HG03442 (cell line): ENCODE measurements around the gene ESPL1.

Experiments
- ATAC-seq: cut with Tn5 transposase; IDR thresholded peaks from one replicate; pipeline ENCODE4 v1.9.1; 2021; ENCODE audit warnings: mild to moderate bottlenecking, moderate library complexity; ENCODE audit not compliant: unreplicated experiment

ESPL1 gene

DNA sequence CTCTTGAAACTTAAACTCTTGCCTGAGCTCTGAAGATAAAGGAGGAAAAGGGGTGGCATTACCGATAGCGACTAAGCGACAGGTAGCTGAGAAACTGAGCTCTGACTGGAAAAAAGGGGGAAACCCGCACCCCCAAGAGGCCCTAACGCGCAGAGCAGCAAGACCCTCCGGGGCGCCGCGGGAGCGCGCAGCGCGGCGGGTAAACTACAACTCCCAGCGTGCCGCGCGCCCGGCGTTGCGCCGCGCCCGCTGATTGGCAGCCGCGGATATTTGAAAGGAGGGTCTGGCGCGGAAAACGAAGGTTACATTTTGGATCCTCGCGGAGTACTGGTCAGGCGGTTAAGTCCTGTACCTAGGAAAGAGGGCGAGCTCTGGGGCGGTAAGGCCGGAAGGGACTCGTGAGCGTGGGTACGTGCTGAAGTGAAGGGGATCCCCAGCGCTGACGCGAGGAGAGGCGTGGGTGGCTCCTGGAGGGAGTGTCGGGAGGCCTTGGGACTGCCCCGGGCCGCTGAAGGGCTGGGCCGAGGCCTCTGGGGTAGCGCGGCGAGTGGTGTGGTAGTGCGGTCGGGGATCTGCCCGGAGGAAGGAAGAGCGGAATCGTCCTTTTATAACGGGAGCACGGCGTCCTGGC lies at the start of gene ESPL1:
Gene ESPL1 (plus strand): TSS at position 301 of the 631 bp plus-strand sequence. CDS start 468 bp downstream, outside the sequence.
- peak; percentile 81 for ATAC-seq

DNA sequence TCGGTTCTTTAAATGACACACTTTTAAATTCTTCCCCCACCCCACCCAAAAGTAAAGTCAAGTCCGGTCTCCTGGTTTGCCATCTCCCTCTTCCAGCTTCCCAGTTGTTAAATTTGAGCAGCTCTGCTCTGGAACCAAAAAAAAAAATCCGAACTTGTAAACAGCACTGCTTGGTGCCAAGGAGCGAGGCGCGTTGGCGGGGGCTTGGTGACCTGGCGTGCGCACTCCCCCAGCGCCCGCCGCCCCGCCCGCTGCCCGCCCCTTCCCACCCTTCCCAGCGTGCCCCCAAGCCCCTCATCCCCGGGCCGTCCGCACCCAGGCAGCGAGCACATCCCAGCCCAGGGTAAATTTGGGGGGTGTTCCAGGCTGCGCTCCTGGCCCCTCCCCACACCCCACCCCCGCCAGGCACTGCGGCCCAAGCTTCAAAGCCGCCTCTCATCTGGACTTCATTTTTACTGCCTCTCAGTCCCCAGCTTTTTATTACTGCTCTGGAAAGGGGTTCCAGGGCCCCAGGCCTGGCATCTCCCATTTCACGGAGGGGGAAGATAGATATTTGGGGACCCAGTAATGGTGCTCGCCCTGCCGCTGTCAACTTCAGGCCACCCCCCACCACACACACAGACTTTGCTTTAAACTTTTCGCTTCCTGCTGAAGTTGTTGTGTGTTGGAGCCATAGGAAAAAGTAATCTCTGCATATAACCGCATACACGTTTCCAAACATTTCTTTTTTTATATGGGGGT lies 49.4 kb upstream of the ESPL1 start:
- no peak for ATAC-seq

GRCh38 chr12:53219292-53219955 lies 48.7 kb upstream of the ESPL1 start:
- peak; percentile 16 for ATAC-seq

- peak; percentile 25 for ATAC-seq
Observed at GRCh38 chr12:53219956-53220693, 48.0 kb upstream of the ESPL1 start.

GRCh38 chr12:53220694-53221202 lies 47.4 kb upstream of the ESPL1 start:
- peak; percentile 41 for ATAC-seq

DNA sequence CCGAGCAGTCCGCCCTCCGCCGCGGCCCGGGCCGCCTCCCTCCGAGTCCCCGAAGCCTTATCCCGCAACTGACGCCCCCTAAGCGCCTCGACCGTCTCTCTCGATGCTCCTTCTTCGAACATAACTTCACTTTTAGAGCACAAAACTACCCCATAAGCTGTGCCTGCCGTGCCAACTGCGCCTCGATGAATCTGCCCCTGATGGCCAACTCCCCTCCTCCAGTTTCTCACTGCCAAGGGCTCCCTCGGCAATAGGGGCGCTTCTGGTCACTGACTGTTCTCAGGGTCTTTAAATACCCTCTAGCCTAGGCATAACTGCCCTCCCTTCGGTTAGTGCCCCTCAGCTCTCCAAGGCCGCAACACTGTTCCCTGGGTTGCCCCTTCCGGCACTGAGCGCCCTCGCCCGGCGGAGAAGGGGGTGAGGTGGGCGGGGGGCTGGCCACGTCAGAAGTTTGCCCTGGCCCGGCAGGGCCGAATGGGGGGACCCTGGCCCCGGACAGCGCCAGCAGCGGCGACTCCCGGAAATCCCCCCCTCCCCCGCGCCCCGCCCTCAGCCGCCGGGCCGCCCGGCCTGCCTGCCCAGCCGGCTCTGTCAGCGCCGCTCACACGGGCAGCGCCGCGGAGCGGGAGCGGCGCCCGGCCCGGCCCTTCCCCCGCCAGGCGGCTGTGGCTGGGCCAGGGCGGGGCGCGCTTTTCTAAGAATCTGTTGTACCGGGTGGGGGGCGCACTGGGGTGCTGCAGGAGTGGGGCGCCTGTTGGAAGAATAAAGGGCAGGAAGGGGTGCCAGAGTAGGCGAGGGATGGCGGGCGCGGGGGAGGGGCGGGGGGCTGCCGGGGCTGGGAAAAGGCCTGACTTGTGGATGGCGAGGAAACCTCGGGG lies 46.7 kb upstream of the ESPL1 start:
- ATAC-seq, result peak; percentile 18

GRCh38 chr12:53222170-53222721 lies 45.9 kb upstream of the ESPL1 start:
- no peak for ATAC-seq

DNA sequence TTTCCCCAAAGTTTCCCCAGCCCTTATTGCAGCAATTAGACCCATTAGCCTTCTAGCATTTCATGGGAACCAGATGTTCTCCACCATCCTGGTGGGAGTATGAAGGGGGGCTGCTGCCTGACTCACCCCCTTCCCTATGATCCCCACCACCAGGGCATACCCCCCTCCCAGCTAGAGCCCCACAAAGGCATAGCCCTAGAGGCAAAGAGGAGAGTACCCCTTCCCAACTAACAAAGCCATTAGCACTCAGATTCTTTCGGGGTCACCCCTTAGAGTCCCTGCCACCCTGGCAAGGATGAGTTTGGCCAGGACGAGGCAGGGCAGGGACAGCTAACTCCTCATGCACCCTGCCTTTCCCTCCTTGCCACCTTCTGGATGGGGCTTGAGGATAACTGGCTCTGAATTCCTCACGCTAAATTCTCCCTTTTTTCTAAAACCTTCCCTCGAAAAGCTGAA lies 45.3 kb upstream of the ESPL1 start:
- no peak for ATAC-seq

DNA sequence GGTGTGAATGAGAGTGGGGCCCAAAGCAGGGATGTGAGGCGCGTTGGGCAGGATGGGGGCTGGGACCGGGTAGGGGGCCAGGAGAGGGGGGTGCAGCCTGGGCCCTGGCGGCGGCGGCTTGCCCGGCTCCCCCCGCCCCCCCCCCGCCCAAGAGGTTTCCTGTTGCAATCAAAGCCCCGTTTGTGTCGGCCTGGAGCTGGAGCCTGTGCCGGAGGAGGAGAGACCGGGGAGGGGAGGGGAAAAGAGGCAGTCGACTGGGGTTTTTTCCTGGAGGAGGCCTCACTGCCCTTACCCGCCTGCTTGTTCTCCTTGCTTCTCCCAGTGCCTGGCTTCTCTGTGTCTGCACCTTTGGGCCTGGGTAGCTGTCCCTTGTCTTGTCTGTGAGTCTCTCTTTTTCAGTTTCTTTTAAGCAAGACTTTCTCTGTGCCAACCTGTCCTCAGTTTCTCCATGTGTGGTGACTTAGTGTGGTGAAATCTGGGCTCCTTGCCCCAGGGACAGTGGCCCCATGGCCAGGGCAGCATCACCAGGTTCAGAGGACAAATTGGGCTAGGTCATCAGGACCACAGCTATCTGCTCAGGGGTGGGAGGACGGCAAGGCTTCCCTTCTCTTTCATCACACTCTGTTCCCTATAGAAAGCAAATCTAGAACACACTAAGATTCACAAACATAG lies 44.6 kb upstream of the ESPL1 start:
- ATAC-seq, result no peak

DNA sequence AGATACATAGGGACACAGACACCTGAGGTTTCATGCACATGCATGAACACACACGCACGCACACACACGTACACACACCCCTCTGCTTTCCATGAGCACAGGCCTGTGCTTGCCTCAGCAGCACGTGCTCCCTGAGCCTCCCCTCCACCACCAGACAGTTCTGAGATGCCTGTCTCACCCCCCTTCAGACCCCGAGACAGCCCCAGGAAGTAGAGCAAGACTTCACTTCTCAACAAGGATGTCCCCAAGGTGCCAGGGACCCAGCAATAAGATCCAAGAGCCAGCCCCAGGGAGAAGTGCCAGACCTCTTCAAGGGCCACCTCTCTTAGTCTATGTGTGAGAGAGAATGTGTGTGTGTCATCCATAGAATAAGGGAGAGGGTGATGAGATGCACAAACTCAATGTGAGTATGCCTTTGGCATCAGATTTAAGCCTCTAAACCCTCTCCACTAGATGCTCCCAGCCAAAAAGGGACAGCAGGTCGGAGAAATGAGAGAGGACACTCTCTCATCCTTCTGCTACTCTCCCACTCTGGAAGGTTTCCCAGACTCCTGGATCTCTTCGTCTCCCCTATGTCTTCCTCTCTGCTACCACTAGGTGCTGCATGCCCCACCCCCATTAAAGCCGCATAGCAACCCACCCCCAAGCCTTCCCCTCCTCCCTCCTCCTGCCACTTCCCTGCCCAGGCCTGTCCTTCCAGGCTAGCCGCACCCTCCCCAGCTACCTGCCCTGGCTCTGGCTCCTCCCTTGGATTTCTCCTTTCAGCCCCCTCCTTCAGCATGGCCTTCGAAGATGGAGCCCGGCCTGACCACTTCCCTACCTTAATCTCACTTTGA lies 43.8 kb upstream of the ESPL1 start:
- ATAC-seq, result no peak

DNA sequence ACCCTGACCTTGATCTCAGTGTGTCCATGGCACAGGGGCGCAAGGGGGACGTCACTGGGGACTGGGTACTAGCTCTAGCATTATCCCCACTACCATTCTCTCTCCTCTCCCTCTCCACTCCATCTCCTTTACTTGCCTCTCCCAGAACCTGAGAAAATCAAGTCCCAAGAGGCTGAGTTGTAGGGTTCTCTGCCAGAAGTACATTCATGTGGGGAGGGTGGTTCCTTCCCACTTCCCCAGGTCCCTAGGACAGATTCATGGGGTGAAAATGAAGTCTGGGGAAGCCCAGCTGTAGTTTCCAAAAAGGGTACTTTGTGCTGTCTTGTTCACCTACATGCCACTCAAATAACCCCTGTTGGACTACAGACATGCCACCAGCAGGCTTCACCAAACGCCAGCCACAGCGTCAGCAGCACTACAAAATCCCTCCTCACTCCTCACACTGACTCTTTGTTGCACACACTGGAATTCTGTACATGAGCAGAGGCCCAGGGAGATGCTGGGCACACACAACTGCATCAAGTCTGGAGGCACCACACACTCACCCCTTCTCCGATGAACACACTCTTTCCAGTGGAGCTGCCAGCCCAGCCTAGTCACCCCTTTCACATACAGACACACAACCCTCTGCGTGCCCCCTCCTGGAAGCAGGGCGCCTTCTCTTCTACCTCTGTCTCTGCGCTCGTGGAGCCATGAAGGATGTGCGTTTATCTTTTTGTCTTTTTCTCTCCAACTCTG lies 43.0 kb upstream of the ESPL1 start:
- no peak for ATAC-seq

DNA sequence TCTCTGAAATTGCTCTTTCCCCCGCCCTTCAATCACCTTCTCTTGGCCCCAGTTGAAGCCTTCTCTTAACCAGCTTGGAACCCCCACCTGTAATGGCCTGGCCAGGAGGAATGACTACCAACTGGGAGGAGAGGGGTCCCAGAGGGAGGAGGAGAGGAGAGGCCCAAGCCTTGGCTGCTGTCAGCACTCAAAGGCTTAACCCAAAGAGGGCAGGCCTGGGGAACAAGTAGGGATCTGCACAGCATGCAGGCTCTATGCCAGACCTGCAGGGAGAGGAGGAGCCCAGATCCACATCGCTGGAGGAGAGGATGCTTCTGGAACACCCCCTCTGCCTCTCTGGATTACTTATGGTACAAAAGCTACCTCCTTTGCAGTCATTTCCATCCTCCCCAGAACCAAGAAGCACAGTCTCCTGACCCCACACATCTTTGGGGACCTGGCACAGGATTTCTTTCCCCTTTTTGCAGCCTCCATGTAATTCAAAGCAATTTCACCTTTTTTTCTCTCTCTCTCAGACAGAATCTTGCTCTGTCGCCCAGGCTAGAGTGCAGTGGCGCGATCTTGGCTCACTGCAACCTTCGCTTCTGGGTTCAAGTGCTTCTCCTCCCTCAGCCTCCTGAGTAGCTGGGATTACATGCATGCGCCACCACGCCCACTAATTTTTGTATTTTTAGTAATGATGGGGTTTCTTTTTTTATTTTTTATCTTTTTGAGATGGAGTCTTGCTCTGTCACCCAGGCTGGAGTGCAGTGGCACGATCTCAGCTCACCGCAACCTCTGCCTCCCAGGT lies 42.3 kb upstream of the ESPL1 start:
- ATAC-seq, result no peak

- ATAC-seq, result no peak
Observed at GRCh38 chr12:53226815-53227214, 41.3 kb upstream of the ESPL1 start.

DNA sequence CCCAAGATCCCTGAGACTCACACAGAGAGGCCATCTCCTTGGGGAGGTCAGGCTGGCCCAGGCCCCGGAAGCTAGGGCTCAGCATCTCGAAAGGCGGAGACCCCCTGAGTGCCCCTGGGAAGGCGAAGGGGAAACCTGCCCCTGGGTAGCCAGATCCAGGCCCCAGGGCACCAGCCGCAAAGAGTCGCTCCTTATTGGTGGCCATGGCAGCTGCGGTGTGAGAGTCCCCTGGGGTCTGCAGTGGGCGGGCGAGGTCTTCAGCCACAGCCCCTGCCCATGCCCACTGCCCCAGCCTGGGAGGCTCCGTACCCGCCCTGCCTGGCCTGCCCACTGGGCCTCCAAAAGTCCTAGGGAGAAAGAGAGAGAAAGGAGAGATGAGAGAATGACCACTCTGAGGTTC lies 40.8 kb upstream of the ESPL1 start:
- no peak for ATAC-seq

- ATAC-seq, result no peak
Observed at GRCh38 chr12:53227836-53228235, 40.3 kb upstream of the ESPL1 start.

DNA sequence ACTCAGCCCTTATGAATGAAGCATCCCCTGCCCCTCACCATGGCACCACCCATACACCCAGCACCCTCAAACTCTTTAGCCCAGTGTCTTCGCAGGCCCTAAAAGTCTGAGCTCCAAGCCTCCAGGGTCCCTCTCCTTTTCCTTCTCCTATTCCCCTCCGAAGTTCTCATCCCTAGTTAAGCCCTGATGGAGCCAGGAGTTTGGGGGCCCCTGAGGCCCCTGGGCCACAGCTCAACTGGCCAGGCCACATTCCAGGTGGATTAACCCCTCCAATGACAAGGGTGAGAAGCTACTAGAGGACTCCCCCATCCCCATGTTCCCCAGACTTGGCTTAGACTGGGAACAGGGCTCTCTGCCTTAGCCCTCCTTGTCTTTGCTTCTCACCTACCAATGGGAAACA lies 38.6 kb upstream of the ESPL1 start:
- ATAC-seq, result no peak
